GM21423 (cell line): Measurements from ENCODE around the gene HSPB2.
"Not testable (repeated sequence)": the region's sequence is repeated elsewhere in the genome, so short reads cannot be mapped to it uniquely, and the experiment has no call there.

Experiments
- ATAC-seq: cut with Tn5 transposase; IDR thresholded peaks from one replicate; pipeline ENCODE4 v1.9.1; 2021; ENCODE audit warnings: mild to moderate bottlenecking, moderate library complexity; ENCODE audit not compliant: unreplicated experiment

Gene HSPB2

DNA sequence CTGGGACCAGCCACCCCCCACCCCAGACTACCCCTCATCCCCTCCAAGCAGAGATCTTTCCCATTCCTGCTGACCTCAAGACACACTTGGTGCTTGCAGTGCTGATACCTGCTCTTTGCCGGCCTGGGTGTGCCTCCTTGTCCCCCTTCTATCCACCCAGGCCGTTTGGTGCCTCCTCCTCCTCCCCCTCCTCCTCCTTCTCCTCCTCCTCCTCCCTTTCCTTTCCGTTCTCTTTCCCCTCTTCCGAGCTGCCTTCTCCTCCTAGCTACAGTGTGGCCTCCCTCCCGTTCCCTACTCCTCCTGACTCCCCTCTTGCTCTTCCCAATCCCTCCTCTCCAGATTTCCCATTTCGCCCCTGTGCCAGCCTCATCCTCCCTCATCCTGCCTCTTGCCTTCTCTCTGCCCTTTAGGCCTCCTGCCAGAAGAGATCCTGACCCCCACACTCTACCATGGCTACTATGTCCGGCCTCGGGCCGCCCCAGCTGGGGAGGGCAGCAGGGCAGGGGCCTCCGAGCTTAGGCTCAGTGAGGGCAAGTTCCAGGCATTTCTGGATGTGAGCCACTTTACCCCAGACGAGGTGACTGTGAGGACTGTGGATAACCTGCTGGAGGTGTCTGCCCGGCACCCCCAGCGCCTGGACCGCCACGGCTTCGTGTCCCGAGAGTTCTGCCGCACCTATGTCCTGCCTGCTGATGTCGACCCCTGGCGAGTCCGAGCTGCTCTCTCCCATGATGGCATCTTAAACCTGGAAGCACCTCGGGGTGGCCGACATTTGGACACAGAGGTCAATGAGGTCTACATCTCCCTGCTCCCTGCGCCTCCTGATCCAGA lies 712 bp downstream of the HSPB2 start:
- ATAC-seq, result no peak

DNA sequence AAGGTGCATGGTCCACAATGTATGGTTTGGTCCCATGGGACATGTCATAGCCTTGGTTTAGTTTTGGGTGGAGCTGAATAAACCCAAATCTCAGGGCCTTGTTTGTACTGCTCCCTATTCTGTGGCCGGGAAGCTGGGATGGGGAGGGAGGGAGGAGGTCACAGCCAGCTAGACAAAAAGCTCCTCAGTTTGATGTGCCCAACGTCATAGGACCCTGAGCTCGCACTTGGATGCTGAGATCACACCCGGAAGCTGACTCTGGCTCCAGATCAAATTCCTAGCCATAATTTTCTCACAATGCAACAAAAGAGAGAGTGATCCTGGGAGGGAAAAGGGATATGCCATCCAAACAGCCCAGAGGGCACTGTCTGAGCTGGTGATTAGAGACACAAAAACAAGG lies 1.5 kb downstream of the HSPB2 start:
- ATAC-seq, result no peak

DNA sequence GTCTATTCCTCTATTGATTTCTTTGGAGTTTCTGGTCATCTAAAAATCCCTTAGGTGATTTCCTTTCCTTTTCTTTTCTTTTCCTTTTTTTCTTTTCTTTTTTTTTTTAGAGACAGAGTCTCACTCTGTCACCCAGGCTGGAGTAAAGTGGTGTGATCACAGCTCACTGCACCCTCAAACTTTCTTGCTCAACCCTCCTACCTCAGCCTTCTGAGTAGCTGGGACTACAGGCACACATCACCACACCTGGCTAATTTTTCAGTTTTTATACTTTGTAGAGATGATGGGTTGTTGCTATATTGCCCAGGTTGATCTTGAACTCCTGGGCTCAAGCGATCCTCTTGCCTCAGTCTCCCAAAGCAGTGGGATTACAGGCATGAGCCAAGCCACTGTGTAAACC lies 4.2 kb downstream of the HSPB2 start:
- no peak for ATAC-seq

DNA sequence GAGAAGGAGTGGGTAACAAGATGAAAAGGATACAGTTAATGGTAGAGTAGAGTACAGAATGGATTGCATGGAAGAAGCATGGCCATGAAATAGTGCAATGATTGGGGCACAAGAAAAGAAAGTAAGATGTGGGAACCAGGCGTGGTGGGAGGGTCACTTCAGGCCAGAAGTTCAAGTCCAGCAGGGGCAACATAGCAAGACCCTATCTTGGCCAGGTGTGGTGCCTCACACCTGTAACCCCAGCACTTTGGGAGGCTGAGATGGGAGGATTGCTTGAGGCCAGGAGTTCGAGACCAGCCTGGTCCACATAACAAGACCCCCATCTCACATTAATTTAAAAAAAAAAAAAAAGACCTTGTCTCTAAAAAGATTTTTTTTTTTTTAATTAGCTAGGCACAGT lies 4.8 kb downstream of the HSPB2 start:
- no peak for ATAC-seq

DNA sequence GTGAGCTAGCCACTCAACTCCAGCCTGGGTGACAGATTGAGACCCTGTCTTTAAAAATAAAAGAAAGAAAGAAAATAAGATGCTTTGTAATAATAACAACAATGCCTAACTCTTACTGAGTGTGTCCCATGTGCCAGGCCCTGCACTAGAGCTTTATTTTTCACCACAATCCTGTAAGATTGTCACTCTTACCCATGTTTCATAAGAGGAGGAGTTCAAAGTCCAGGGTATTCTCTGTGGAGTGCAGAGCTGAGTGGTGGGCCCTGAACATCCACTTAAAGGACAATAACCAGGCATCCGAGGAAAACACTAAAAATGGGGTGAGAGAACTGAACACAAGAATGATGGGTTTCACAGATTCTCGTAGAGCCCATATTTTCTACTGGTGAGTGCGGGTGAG lies 5.3 kb downstream of the HSPB2 start:
- no peak for ATAC-seq

DNA sequence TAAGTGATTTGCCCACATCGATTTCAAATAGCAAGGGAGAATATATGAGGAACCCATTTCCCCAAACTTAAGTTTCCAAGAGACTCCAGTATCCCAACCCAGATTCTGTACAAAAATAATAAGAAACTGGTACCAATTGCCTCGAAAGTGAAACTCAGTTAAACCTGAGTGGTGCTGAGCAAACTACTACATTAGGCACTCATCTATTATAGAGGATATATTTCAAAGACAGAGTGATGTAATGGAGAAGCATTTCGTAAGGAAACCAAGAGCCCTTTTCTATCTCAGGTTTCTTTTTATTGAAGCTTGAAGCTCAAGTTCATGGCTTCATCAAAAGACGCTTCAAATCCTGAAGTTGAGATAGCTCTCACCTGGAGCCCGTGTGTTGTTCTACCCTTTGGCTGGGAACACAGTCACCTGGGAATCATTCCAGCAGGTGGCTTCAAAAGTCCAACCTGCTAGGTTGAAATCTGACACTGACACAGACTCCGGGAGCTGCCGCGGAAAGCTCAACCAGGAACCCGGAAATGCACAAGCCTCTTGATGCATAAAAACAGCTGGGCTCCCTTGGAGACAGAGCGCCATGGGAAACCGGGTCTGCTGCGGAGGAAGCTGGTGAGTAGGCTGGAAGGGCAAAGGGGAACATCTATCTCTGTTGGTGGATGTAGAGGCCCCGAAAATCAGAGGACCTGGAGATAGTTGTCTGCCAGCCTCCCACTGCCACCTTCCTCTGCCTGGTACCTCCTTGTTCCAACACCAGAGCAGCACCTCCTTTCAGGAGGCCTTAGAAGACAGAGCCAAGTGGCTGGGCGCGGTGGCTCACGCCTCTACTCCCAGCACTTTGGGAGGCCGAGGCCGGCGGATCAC lies 6.1 kb downstream of the HSPB2 start, which contains the start of gene C11orf52:
Gene C11orf52 (plus strand): TSS at position 524 of the 867 bp plus-strand sequence. CDS start 60 bp downstream, at position 584.
- ATAC-seq, result no peak

DNA sequence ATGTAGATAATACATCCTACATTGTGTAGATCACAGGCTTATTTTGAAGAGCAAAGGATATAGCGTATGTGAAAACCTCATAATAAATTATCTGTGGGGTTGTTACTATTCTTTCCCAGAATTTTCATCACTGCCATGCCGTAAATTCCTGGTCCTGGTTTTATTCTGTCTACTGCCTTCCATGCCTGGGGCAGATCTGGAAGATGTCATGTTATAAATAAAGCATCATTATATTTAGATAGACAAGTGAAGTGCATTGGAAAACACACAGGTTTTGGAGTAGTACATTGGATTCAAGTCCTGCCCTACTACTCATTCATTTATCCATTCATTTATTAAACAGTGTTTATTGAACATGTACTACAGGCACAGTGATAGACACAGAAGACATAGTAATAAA lies 8.4 kb downstream of the HSPB2 start:
- no peak for ATAC-seq

DNA sequence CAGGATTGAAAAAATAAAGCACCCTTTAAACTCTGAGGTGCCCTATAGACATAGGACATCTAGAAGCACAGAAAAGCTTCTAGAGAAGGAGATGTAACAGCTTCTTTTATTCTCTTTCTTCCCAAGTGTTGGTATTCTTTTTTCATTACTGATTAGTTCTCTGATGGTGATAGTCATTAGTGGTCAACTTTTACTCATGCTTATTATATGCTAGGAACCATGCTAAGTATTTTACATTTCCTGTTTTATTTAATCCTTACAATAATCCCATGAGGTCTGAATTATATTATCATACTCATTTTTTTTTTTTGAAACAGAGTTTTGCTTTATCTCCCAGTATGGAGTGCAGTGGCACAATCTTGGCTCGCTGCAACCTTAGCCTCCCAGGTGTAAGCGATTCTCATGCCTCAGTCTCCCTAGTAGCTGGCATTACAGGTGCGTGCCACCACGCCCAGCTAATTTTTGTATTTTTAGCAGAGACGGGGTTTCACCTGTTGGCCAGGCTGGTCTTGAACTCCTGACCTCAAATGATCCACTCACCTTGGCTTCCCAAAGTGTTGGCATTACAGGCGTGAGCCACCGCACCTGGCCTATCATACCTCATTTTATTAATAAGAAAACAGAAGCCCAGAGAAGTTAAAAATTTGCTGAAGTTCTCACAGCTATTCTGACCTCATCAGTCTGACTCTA lies 9.2 kb downstream of the HSPB2 start:
- no peak for ATAC-seq

DNA sequence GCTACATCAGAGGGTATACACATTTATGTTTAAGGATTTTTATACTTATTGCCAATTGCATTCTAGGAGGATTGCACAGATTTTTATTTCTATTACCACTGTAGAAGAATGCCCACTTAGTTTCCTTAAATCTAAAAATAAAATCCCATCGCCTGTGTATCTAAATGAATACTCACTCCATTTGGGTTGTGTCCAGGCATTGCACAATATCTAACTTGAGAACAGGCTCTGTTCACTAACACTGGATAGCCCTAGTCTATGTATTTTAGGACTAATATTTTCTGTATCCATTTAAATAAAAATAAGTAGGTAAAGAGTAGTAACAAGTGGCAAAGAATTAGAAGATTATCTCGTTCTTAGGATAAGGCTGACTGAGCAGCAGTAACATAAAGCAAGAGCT lies 10.3 kb downstream of the HSPB2 start:
- ATAC-seq, result no peak

DNA sequence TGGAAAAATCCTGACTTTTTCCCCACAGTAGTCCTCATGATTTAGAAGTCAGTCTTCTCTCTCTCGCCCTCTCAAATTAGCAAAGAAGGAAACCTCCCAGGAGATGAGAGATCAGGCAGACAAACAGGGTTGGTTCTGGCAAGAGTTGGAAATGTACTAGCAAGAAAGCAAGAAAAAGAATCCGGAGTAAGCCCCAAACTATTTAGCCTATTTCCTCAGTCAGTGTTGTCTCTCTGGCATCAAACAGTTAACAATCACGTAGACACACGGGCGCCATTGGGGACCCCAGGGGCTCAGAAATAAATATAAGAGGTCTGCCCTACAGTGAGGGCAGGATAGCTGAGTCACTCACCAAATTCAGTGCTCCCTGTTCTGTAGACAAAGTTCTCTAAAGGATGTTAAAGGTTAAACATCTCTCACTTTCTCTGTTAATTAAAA lies 10.8 kb downstream of the HSPB2 start:
- no peak for ATAC-seq

DNA sequence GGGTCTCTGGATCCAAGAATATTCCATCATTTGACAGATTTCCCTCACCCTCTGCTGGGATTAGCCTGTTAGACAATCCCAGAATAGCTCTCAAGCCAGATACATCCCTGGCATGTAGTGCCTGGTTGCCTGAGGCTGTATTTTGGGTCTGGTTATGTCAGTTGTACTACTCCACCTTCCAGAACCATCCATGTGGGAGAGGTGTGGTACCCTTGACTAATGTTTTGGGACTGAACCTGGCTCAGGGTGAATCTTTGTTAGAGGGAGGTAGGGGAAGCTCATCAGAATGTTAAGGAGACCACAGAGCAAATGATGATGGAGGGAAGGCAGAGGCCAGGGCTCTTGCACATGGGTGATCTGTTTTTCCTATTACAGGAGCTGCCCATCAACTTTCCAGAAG lies 11.4 kb downstream of the HSPB2 start:
- no peak for ATAC-seq

DNA sequence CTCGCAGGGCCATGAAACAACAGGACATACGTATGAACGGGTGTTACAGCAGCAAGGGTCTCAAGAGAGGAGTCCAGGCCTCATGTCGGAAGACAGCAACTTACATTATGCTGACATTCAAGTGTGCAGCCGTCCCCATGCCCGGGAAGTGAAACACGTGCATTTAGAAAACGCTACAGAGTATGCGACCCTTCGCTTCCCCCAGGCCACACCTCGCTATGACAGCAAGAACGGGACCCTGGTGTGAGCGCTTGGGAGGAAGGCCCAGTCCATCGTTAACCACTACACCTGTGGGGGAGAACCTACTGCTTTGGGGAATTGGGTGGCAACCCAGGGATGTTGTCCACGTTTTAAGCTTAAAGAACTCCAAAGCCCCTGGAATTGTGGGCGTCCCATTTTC lies 13.4 kb downstream of the HSPB2 start:
- no peak for ATAC-seq

DNA sequence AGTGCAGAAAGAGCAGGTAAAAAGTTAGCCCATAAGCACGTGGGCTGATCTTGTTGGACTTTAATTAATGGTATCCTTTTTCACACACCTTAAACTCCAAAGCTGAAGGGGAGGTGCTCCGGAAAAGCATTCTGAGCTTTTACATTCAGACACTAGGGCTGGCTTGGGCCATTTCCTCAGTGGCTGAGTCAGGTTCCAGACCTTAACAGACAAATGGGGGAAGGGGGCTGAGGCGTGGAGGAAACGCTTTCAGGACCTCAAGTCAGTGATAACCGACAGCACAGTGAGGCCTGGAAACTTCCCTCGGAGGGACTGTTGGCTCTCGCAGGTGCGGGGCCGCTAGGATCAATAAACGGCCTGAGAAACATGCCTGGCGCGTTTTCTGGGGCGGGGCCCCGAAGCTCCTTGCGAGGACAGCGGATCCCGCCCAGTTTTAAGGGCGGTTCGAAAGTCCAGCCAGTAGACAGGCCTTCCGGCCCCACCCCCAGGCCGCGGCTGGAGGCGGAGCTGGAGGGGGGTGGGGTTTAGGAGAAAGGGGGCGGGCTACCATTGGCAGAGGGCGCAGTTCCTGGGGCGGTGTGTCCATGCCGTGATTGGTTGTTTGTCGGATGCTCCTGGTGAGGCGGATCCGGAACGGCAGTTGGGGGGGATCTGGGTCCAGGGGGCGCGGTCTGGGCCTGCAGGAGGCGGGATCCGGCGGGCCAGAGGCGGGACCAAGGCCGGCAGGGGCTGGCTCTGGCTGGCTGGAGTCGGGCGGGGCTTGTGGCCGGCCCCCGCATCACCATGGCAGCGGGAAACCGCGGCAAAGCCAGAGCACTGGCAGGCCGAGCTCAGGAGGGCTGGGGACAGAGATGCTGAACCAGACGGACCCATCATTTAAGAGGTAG lies 14.2 kb downstream of the HSPB2 start:
- ATAC-seq, result peak; percentile 92

DNA sequence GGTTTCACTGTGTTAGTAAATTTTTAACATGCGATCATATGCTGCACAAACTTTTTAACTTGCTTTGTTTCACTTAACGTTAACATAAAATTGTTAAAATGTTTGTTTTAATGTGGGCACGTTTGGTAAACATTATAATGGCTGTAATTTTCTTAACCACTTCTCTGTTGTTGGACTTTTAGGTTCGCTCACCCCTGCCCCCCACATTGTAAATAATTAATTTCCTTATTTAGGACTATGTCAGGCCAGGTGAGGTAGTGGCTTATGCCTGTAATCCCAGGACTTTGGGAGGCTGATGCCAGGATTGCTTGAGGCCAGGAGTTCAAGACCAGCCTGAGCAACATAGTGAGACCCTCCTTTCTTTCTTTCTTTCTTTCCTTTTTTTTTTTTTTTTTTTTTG lies 17.9 kb downstream of the HSPB2 start:
- no peak for ATAC-seq

DNA sequence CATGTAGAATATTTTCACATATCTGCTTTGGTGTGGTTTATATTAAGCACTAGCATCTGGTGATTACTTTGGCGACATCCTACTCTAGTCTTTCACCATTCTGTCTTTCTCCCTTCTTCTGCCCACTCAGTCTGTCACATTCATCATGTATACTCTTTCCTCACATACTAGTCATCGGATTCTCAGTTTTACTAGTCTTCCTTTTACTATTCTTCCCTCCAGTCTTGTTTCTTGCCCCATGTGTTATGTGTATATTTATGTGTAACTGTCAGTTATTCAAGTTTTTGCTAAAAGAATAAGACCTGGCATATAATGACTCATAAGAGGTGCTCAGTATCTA lies 20.0 kb downstream of the HSPB2 start:
- no peak for ATAC-seq

DNA sequence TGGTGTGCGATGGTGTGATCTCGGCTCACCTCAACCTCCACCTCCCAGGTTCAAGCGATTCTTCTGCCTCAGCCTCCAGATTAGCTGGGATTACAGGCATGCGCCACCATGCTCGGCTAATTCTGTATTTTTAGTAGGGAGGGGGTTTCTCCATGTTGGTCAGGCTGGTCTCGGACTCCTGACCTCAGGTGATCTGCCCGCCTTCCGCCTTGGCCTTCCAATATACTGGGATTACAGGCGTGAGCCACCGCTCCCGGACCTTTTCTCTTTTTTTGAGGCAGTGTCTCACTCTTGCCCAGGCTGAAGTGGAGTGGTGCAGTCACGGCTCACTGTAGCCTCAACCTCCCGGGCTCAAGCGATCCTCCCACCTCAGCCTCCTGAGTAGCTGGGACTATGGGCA lies 20.6 kb downstream of the HSPB2 start:
- not testable (repeated sequence) for ATAC-seq

DNA sequence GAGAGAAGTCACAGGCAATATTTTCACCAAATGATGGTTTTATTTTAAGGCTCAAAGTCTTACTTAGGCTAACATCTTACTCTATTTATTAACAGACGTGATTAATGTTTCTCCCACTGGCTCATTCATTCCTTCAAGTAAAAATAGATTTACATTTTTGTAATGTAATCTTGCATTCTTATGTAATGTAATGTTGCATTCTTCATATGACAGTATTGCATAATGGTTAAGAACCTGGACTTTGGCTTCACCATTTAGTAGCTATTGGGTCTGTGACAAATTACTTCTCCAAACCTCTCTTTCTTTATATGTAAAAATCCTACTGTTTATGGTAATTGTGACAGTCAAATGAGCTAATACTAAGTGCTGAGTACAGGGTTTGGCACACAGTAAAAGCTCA lies 21.3 kb downstream of the HSPB2 start:
- ATAC-seq, result no peak

DNA sequence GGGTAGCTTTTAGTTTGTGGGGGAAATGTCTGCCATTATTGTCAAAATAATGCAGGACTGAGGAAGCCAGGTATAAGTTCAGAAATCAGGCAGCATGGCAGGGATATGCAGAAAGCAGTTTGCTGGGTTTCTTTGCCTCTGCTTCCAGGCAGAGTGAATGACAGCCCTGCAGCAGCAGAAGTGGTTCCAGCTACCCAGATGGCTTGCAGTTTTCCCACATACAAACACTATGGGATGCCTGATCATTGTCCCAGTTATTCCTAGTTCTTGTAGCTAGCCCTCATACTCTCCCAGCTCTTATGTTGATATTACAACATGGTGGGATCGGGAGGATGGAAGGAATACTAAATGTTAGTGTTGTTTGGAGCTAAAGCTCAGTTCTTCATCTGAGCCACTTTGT lies 21.8 kb downstream of the HSPB2 start:
- ATAC-seq, result no peak

DNA sequence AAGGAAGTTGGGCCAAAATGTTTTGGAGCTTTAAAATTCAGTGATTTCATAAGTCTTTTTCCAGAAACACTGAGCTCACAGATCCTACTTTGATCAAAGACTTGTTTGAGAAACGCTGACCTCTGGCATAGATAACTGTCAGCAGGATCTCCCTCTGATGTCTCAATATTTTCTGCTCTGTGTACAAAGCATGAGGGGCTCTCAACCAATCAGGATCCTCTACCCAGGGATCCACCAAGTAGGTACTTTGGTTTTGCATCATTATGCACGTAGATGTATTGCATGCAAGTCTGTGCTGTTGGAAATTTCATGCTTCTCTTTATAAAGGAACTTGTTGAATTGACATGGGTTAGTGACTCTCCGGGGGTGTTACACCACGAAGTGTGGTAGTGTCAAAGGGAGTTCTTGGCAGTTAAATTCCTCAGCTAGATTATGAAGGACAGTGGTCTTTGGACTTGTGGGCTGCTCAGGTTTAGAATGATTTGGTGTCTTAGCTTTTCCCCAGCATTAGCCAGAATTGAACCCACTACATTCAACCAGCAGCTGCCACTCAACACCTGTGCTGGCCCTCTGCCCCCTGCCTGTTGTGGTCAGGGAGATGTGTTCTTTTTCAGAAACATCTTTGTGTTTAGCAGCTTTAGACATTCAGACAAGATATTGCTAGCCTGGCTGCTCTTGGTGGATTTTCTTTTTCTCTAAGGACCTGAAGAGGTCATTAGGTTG lies 22.9 kb downstream of the HSPB2 start:
- ATAC-seq, result no peak

DNA sequence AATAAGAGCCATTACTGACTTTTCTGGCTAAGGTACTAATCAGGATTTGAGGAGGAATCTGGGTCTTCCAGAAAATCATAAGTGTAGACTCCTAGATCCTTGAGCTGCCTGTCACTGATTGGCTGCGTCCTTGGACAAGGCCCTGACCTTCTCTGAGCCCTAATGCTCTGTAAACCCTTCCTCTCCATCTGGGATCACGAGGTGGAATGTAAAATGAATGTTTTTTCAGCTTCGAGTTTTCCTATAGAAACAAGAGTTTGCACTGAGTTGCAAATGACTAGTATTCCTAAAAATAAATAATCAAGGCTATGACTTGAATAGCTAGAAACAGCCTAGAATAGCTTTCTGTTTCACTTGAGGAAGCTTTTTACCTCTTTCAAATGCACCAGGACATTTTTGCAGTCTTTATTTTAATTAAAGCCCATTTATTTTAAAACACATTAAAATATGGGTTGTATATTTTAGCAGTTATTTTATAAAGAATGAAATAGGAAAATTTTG lies 23.6 kb downstream of the HSPB2 start:
- no peak for ATAC-seq
